ENCODE measurements around the gene CACNA2D3. TPM values are rescaled to one million over a fixed set of nuclear protein-coding genes. Genes with fewer than 3 reads are reported as not detected.

The CACNA2D3 gene
- total RNA-seq, 1 donor from 2014 or later: 0.29 TPM

- H3K4me3 Mint-ChIP-seq (ENCODE audit: low read depth): no peak overlapping the region
- H3K9me3 Mint-ChIP-seq (ENCODE audit: low read depth): no peaks in the 10 kb centered on the region
- H3K4me1 Mint-ChIP-seq (ENCODE audit: low read depth): peaks cover 8% of the 10 kb centered on the region
- DNase-seq (ENCODE audit: low spot score, unreplicated experiment): no peak
- TF ChIP-seq, protein P1, sequence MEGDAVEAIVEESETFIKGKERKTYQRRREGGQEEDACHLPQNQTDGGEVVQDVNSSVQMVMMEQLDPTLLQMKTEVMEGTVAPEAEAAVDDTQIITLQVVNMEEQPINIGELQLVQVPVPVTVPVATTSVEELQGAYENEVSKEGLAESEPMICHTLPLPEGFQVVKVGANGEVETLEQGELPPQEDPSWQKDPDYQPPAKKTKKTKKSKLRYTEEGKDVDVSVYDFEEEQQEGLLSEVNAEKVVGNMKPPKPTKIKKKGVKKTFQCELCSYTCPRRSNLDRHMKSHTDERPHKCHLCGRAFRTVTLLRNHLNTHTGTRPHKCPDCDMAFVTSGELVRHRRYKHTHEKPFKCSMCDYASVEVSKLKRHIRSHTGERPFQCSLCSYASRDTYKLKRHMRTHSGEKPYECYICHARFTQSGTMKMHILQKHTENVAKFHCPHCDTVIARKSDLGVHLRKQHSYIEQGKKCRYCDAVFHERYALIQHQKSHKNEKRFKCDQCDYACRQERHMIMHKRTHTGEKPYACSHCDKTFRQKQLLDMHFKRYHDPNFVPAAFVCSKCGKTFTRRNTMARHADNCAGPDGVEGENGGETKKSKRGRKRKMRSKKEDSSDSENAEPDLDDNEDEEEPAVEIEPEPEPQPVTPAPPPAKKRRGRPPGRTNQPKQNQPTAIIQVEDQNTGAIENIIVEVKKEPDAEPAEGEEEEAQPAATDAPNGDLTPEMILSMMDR (IDR thresholded peaks at IDR 0.05; ENCODE audit: unreplicated experiment): no peak
- H3K27ac Mint-ChIP-seq: no peak overlapping the region
- peaks cover 13% of the 10 kb centered on the region for H3K27me3 Mint-ChIP-seq
- no peaks in the 10 kb centered on the region for H3K36me3 Mint-ChIP-seq (ENCODE audit: insufficient read depth)
Measured at GRCh38 chr3:54841471-54841870, 719.1 kb downstream of the CACNA2D3 start.

DNA sequence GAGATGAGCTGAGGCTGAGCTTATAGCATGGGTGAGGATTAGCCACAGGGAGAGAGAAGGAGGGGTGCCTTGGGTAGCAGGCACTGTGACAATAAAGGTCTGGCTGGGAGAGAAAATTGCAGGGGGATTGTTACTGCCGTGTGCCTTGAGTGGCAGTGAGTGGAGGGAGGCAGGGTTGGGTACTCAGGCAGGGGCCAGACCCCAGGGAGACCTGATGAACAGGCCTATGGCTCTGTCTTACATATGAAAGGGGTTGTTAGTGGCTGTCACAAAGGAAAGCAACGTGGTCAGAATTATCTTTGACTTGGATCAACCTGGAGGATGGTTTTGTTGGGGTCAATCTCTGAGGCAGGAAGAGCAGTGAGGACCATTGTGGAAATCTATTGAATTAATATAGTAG is 721.0 kb downstream of the CACNA2D3 start:
- Mint-ChIP-seq H3K36me3 (ENCODE audit: insufficient read depth) (no peaks in the 10 kb centered on the region), H3K4me1 (ENCODE audit: low read depth) (peaks cover 6% of the 10 kb centered on the region), H3K9me3 (ENCODE audit: low read depth) (no peaks in the 10 kb centered on the region), H3K27me3 (peaks cover 13% of the 10 kb centered on the region), H3K4me3 (ENCODE audit: low read depth) (no peak overlapping the region), H3K27ac (no peak overlapping the region)
- TF ChIP-seq, protein P1 (IDR thresholded peaks at IDR 0.05; ENCODE audit: unreplicated experiment): no peak
- DNase-seq (ENCODE audit: low spot score, unreplicated experiment): no peak

DNA sequence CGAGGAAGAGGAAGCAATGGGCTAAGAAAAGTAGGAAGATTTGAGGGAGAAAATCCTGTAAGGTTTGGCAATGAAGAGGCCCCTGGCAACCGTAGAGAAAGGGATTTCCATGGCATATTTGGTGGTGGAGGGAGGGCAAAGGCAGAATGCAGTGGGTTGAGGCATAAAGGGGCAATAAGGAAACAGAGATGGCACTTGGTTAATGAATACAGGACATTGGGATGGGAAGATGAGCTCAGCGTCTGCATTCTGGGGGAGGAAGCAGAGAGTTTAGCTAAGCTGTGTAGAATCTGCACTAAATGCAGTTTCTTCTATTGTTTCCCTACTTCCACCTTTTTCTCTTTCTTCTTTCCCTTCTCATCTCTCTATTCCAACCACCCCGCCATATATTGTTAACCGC is 721.9 kb downstream of the CACNA2D3 start:
- H3K27ac Mint-ChIP-seq: no peak overlapping the region

DNA sequence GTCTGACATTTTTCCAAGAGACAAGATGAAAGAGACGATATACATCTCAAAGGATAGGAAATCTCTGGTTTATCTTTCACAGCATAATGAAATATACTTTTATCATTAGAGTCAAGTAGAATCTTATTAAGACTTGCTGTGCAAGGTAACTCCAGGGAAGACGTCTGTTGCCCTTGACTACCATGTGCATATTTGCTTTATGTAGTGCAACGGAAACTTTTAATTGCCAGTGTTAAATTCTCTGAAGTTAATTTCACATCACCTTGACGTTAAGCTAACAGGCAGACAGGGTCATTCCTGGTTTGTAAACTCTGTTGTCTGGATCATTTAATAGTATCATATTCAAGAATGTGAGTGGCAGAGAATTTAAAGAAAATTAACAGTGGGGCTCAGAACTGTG is 722.7 kb downstream of the CACNA2D3 start:
- H3K27me3 Mint-ChIP-seq: peaks cover 17% of the 10 kb centered on the region
- no peaks in the 10 kb centered on the region for H3K9me3 Mint-ChIP-seq (ENCODE audit: low read depth)
- H3K27ac Mint-ChIP-seq: no peak overlapping the region
- H3K4me1 Mint-ChIP-seq (ENCODE audit: low read depth): peaks cover 7% of the 10 kb centered on the region
- no peak for DNase-seq (ENCODE audit: low spot score, unreplicated experiment)
- H3K4me3 Mint-ChIP-seq (ENCODE audit: low read depth): no peak overlapping the region
- H3K36me3 Mint-ChIP-seq (ENCODE audit: insufficient read depth): no peaks in the 10 kb centered on the region
- TF ChIP-seq, protein P1 (IDR thresholded peaks at IDR 0.05; ENCODE audit: unreplicated experiment): no peak

More for the DNA sequence above, 721.9 kb downstream of the CACNA2D3 start:
- no peak overlapping the region for H3K4me3 Mint-ChIP-seq (ENCODE audit: low read depth)
- H3K27me3 Mint-ChIP-seq: peaks cover 17% of the 10 kb centered on the region
- H3K36me3 Mint-ChIP-seq (ENCODE audit: insufficient read depth): no peaks in the 10 kb centered on the region
- no peaks in the 10 kb centered on the region for H3K9me3 Mint-ChIP-seq (ENCODE audit: low read depth)
- TF ChIP-seq, protein P1 (IDR thresholded peaks at IDR 0.05; ENCODE audit: unreplicated experiment): no peak
- DNase-seq (ENCODE audit: low spot score, unreplicated experiment): no peak
- peaks cover 6% of the 10 kb centered on the region for H3K4me1 Mint-ChIP-seq (ENCODE audit: low read depth)

- no peaks in the 10 kb centered on the region for H3K36me3 Mint-ChIP-seq (ENCODE audit: insufficient read depth)
- H3K4me3 Mint-ChIP-seq (ENCODE audit: low read depth): no peak overlapping the region
- TF ChIP-seq, protein P1 (IDR thresholded peaks at IDR 0.05; ENCODE audit: unreplicated experiment): no peak
- peaks cover 21% of the 10 kb centered on the region for H3K27me3 Mint-ChIP-seq
- no peak for DNase-seq (ENCODE audit: low spot score, unreplicated experiment)
- peaks cover 10% of the 10 kb centered on the region for H3K4me1 Mint-ChIP-seq (ENCODE audit: low read depth)
- no peak overlapping the region for H3K27ac Mint-ChIP-seq
- H3K9me3 Mint-ChIP-seq (ENCODE audit: low read depth): no peaks in the 10 kb centered on the region
Measured at GRCh38 chr3:54845551-54845950, 723.2 kb downstream of the CACNA2D3 start.
